Retinal pigment epithelial cell (primary cell): ENCODE measurements around the gene NOP56.

Experiments
- DNase-seq: peaks from one replicate; pipeline ENCODE4 v3.0.0-alpha.2; 2010; ENCODE audit warnings: low read depth
- H3K4me3 ChIP-seq: 2 replicates; pipeline ENCODE4 v1.5.1; 2011; ENCODE audit warnings: mild to moderate bottlenecking, low read length, control low read depth, moderate library complexity
- TF ChIP-seq, protein P1 (sequence below): conservative IDR thresholded peaks from 2 replicates; pipeline ENCODE4 v1.5.1; 2011; ENCODE audit warnings: low read depth, low read length, control low read depth, inconsistent platforms

The NOP56 gene

DNA sequence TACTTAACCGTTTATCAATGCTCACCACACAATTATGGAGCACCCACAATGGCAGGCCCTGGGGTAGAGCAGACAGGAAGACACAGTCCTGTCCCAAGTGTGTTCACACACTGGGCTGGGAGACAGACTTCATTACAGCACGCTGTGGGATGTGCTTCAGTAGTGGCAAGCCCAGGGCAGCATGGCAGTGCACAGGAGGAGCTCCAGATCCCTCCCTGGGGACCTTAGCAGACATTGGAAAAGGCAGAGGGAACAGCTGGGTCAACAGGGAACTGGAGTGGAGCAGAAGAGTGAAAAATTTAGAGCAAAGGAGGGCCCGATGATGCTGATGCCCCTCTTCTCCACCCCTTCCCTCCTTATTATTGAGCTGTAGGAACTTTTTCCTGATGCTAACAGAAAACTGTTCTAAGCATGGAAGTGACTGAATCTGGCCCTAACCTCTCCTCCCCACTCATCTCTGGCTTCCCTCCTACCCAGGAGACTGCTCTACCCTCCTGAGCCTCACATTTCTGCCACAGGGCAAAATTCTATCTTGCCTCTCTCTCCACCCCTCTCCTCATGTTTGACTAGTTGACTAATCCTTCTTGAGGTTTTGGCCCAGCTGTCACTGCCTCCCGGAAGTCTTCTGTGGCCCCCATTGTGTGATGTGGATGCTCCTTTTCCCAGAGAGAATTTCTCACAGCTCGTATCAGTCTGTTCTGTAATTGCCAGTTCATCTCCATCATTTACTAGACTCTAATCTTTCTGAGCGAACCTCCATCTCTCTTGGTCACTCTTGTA is 41.3 kb upstream of the NOP56 start:
- DNase-seq: no peak
- H3K4me3 ChIP-seq: no peak overlapping the region
- TF ChIP-seq, protein P1, sequence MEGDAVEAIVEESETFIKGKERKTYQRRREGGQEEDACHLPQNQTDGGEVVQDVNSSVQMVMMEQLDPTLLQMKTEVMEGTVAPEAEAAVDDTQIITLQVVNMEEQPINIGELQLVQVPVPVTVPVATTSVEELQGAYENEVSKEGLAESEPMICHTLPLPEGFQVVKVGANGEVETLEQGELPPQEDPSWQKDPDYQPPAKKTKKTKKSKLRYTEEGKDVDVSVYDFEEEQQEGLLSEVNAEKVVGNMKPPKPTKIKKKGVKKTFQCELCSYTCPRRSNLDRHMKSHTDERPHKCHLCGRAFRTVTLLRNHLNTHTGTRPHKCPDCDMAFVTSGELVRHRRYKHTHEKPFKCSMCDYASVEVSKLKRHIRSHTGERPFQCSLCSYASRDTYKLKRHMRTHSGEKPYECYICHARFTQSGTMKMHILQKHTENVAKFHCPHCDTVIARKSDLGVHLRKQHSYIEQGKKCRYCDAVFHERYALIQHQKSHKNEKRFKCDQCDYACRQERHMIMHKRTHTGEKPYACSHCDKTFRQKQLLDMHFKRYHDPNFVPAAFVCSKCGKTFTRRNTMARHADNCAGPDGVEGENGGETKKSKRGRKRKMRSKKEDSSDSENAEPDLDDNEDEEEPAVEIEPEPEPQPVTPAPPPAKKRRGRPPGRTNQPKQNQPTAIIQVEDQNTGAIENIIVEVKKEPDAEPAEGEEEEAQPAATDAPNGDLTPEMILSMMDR: no peak

DNA sequence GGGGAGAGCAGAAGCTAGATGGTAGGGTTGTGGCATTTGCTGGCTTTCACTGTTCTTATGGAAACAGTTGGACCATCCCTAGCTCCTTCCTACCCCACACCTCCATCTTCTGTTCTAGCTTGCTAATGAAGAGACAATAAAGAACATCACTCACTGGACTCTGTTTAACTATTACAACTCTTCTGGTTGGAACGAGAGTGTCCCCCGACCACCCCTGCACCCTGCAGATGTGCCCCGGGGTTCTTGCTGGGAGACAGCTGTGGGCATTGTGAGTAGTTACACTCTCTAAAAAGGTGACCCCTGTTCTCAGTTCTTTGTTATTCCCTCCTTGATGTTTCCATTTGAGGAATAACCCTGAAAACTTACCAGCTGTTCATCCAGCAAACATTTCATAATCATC is 40.4 kb upstream of the NOP56 start:
- no peak overlapping the region for H3K4me3 ChIP-seq
- TF ChIP-seq, protein P1: no peak
- no peak for DNase-seq

DNA sequence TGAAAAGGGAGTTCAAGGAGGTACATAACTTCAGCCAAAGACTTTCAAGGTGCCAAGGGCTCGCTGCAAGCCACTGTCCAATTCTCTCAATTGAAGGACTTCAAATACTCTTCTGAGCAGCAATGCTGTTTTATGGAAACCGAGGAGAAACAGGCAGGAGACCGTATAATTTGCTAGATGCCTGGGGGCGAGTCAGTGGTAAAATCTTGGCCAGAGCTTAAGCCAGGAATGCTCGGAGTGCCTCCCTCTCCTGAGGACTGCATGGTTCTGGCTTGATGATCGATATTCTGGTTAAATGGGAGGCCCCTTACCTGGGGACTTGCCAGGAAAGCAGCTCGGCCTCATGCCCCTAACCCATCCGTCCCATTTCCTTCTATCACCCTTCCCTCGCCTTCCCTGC is 35.8 kb upstream of the NOP56 start:
- DNase-seq: no peak
- TF ChIP-seq, protein P1: no peak
- no peak overlapping the region for H3K4me3 ChIP-seq

DNA sequence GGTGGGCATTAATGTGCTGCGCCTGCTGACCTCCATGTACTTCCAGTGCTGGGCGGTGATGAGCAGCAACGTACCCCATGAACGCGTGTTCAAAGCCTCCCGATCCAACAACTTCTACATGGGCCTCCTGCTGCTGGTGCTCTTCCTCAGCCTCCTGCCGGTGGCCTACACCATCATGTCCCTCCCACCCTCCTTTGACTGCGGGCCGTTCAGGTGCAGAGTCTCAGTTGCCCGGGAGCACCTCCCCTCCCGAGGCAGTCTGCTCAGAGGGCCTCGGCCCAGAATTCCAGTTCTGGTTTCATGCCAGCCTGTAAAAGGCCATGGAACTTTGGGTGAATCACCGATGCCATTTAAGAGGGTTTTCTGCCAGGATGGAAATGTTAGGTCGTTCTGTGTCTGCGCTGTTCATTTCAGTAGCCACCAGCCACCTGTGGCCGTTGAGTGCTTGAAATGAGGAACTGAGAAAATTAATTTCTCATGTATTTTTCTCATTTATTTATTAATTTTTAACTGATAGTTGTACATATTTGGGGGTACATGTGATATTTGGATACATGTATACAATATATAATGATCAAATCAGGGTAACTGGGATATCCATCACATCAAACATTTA is 35.2 kb upstream of the NOP56 start:
- DNase-seq: no peak
- TF ChIP-seq, protein P1: no peak
- no peak overlapping the region for H3K4me3 ChIP-seq

DNA sequence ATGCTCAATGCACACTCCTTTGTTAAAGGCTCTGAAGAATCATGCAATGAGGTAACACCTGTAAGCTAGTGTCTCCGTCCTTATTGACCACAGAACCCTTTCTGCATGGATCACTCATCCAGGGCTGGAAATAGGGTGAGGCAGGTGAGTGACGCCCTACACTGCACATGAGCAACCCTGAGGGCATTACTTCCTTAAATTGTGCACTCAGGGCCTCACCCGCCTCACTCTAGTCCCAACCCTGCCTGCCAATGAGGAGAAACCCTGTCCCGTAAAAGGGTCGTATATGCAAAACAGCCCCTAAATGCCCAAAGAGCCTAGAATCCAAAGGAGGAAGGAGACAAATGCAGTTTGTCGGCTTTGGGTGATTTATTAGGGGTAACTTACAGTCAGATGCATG is 33.6 kb upstream of the NOP56 start:
- TF ChIP-seq, protein P1: no peak
- no peak for DNase-seq
- no peak overlapping the region for H3K4me3 ChIP-seq

DNA sequence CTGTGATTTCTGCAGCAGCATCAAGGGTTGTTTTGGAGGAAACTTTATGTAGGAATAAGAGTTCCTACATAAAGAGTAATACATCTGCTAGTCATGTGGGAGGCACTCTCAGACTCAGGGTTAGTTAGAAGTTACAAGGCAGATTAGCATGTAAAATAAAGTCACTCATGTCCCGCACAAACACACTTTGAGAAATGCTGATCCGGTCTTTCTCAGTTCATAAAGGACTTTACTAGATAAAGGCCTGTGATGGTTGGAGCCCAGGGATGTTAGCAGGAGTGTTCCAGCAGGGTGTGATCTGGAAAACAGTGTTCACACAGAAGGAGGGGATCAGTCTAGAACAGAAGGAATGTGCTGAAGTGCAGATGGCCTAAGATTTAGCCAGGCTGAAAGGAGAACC is 33.1 kb upstream of the NOP56 start:
- H3K4me3 ChIP-seq: no peak overlapping the region
- no peak for DNase-seq
- TF ChIP-seq, protein P1: no peak
